Measurements from ENCODE around the gene OR52N5.

OR52N5 gene

GRCh38 chr11:5783255-5783654, at the start of gene OR52N5:
Gene OR52N5 (minus strand): TSS chr11:5783355. CDS start chr11:5778634, 4,721 bp downstream.
- DNase-seq (ENCODE audit: low read depth in 2 of 2): no peak

DNA sequence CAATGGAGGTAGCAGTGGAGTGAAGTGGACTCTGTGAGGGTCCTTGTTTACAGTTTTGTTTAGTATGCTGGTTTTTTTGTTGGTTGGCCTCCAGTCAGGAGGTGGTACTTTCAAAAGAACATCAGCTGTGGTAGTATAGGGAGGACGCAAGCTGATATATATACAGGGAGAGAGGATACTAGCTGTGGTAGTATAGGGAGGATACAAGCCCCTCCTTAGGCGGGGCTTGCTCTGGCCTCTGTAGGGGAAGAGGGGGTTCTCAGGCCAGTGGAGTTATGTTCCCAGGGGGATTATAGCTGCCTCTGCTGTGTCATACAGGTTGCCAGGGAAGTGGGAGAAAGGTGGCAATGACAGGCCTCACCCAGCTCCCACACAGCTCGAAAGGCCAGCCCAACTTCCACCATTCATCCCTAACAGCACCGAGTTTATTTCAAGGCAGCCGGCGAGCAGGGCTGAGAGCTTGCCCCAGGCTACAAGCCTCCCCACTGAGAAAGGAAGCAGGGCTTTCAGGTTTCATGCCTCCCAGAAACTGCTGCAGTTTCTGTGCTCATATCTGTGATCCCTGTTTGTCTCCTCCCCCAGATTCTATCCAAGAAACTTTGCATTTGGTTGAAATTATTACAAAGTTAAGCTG, 48.2 kb upstream of the OR52N5 start:
- no peak for DNase-seq (ENCODE audit: low read depth in 2 of 2)

DNA sequence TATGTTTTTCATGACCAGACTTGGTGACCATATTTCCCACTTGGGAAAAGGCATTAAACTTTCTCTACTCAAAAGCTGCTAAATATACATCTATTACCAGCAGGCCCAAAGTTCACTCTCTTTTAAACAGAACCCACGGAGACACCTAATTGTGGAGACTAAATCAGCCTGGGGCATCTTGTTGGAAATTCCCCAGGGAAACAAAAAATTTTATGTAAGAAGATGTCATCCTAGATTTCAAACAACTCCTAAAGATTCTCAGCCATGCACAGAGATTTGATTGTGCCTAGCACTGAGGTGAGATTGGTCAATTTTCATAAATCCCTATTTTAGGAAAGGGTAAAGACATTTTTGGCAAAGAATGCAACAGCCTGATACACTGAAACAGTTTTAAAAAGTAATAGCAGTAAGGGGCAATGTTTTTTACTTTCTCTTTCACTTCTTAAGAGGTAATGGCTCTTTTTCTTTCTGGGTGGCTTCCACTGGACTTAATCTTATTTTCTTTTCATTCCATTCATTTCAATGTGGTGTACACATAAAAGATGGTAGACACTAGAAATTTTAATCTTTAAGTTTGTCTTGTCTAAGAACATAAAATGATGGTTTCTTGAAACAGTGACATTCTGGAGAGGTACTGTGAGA, 35.2 kb upstream of the OR52N5 start:
- DNase-seq (ENCODE audit: low read depth in 2 of 2): no peak

DNA sequence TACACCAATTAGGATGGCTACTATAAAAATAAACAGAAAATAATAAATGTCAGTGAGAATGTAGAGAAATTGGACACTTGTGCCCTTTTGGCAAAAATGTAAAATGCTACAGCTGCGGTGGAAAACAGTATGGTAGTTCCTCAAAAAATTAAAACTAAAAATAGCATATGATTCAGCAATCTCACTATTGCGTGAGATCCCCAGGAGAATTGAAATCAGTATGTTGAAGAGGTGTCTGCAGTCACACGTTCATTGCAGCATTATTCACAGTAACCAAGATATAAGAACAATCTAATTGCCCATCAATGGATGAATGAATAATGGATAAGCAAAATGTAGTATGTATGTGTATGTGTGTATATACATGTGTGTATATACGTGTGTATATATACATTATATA, 32.4 kb upstream of the OR52N5 start:
- DNase-seq (ENCODE audit: low read depth in 2 of 2): no peak

DNA sequence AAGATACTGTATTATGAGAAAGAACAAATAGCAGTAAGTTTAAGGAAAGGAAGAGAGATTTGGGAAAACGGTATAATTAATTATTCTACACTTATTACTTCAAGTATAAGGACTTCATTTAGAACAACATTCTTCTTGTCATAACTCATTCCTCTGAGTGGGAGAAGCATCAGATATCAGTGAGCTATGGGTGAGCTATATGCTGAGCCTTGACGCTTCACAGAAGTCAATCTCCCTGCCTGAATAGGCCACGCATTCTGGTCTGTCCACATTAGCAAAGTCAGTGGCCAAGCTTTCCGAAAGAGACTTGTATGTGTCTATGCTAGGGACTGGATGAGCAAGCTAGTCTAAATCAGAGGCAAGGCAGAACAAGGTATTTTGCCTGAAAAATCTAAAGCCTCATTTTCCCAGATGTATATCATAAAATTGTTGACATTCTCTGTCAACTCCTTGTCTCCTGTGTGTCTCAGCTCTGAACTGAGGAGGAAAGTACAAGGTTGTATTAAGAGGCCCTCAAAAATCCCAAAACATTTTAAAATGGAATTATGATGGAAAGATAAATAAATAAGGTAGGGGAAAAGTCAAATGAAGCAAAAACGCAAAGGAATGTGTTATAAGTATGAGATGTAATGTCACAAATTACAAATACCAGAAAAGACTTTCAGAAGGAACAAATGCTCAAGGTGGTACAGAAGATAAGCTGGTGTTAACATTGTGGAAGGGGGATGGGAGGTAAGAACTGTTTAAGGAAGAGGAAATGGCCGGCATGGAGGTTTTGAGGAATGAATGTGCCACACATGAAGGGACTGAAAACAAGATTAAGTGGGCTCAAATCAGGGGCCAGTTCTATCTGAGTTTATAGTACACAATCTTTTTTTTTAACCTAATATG, 27.0 kb upstream of the OR52N5 start:
- DNase-seq (ENCODE audit: low read depth in 2 of 2): no peak

DNA sequence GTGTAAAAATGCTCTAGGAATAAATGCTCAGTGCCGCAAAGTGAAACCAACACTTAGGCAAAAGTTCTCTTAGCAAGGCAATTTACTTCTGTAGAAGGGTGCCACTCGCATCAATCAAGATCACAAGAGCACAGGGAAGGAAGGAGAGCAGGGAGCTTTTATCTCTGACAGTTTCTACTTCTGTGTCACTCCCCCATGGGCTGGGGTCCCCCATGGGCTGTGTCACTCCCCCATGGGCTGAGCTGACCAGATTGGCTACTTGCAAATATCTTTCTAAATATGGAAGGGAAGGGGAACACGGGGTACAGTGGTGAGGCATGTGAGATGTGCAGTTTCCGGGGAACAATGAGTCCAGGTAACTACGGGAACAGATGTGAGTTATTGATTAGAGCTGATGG, 26.0 kb upstream of the OR52N5 start:
- no peak for DNase-seq (ENCODE audit: low read depth in 2 of 2)

- DNase-seq (ENCODE audit: low read depth in 2 of 2): peak; percentile 39 to 53
Observed at GRCh38 chr11:5808500-5809121, 25.5 kb upstream of the OR52N5 start, which contains the start of gene OR52N2. Gene OR52N2 (plus strand): TSS chr11:5808924. CDS start chr11:5820336, 11,412 bp downstream.

- DNase-seq (ENCODE audit: low read depth in 2 of 2): no peak
Observed at GRCh38 chr11:5807580-5807979, 24.4 kb upstream of the OR52N5 start.

- DNase-seq (ENCODE audit: low read depth in 2 of 2): no peak
Observed at GRCh38 chr11:5803982-5804381, 20.8 kb upstream of the OR52N5 start.

DNA sequence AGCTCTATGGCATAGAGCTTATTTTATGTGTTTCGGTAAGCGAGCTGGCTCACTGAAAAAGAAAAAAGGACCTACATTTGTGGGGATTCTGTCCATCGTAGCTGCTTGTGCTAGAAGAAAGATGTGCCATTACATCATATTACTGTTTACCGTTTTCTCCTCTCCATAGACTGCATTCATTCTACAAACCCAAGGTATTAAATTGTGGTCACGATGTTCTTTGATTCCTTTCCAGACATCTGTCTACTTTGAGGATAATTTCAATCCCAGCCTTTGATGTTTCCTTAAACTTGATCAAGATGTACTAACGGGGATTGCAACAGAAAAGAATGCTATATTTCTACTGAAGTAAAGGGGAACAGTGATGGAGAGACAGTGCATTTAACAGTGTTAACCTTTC, 13.4 kb upstream of the OR52N5 start:
- no peak for DNase-seq (ENCODE audit: low read depth in 2 of 2)

- no peak for DNase-seq (ENCODE audit: low read depth in 2 of 2)
Observed at GRCh38 chr11:5791165-5791564, 8.0 kb upstream of the OR52N5 start, which contains the start of gene OR52N1. Gene OR52N1 (minus strand): TSS chr11:5791265. CDS start chr11:5788816, 2,449 bp downstream.

GRCh38 chr11:5767056-5767455, 16.1 kb downstream of the OR52N5 start:
- no peak for DNase-seq (ENCODE audit: low read depth in 2 of 2)

- no peak for DNase-seq (ENCODE audit: low read depth in 2 of 2)
Observed at GRCh38 chr11:5753943-5754342, 29.2 kb downstream of the OR52N5 start, which contains the start of gene OR52N4. Gene OR52N4 (plus strand): TSS chr11:5754243. CDS start chr11:5754741, 498 bp downstream.

- DNase-seq (ENCODE audit: low read depth in 2 of 2): no peak
Observed at GRCh38 chr11:5749836-5750235, 33.3 kb downstream of the OR52N5 start.

- DNase-seq (ENCODE audit: low read depth in 2 of 2): no peak
Observed at GRCh38 chr11:5746614-5747013, 36.5 kb downstream of the OR52N5 start.

DNA sequence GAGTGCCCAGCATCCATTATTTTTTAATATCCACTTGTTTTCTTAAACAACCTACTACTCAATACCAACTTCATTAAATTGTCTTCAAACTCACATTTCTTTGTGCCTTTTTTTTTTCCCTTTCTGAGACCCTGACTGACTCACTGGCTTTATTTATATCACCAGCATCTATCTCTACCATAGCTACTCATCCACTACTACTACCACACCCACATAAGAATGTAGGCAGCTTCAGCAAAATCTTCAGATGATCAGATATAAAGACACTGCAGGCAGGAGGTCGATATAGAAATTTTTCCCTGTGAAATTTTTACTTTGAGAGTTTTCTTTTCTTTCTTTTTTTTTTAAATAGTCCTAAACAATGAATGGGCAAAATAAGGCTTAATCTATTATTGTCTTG, 44.7 kb downstream of the OR52N5 start:
- DNase-seq (ENCODE audit: low read depth in 2 of 2): no peak

DNA sequence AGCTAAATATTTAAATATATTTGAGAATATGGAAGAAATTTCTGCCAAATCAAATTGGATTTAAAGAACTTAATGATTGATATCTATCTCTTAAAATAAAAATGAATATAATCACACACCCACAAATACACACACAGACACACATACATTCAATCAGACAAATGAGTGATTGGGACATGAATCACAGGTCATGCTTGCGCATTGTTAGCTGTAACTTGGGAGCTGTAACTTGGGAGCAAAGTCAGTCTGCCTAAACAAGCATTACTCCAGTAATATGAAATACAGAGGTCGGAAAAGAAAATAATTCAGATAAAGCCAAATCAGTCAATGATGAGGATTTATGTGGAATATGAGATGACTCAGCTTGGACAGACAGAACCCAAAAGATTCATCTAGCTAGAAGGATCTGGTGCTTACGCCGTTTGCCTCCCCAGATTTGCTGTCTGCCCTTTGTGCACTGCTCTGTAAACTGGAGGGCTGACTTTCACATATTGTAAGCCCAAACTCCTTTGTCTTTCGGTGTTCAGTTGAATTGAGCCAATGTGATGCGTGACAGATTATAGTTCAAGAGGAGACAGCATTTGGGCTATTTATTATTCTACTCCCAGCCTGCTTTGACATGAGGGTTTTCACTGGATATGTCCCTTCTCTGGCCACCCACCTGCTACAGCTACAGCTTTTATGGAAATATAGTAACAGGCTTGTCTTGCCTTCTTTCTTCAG, 45.3 kb downstream of the OR52N5 start:
- DNase-seq (ENCODE audit: low read depth in 2 of 2): no peak

DNA sequence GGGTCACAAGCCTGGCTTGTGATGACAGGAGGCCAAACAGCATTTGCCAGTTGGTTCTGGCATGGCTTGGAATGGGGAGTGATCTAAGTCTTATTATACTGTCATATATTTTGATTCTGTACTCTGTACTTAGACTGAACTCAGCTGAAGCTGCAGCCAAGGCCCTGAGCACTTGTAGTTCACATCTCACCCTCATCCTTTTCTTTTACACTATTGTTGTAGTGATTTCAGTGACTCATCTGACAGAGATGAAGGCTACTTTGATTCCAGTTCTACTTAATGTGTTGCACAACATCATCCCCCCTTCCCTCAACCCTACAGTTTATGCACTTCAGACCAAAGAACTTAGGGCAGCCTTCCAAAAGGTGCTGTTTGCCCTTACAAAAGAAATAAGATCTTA, 46.1 kb downstream of the OR52N5 start:
- no peak for DNase-seq (ENCODE audit: low read depth in 2 of 2)

- DNase-seq (ENCODE audit: low read depth in 2 of 2): no peak
Observed at GRCh38 chr11:5736396-5736795, 46.8 kb downstream of the OR52N5 start, which contains the start of gene OR56B1. Gene OR56B1 (plus strand): TSS chr11:5736448. CDS start chr11:5736517, 69 bp downstream.

- DNase-seq (ENCODE audit: low read depth in 2 of 2): no peak
Observed at GRCh38 chr11:5727691-5728090, 55.5 kb downstream of the OR52N5 start.

DNA sequence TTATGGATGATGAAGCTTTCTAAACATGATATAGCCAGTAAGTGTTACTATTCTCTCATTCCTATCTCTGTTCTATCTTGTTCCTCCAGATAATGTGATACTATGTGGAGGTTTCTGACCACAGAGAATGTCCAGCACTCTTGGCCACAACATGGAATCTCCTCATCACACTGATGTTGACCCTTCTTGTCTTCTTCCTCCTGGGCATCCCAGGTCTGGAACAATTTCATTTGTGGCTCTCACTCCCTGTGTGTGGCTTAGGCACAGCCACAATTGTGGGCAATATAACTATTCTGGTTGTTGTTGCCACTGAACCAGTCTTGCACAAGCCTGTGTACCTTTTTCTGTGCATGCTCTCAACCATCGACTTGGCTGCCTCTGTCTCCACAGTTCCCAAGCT, 56.8 kb downstream of the OR52N5 start:
- no peak for DNase-seq (ENCODE audit: low read depth in 2 of 2)

Measured in stimulated activated CD8-positive, alpha-beta memory T cell treated with anti-CD3 and anti-CD28 coated beads, Interleukin-2, amount 100 ng/mL, for 48 hours (primary cell).